Measurements from ENCODE around the gene STOM. TPM values are rescaled to one million over a fixed set of nuclear protein-coding genes. Genes with fewer than 3 reads are reported as not detected.
A peak's percentile ranks its signal among the peaks of the same experiment; 100 is the strongest.

Gene STOM
- total RNA-seq, 3 donors from 2014 or later (not counting 1 experiment from before 2014, with no cell fraction given) = 185 to 241 (median 189) TPM

GRCh38 chr9:121371495-121372061 is 1.5 kb upstream of the STOM start:
- Mint-ChIP-seq H3K4me1 (peaks cover 40 to 52% of the 10 kb centered on the region in 2 donors), H3K27ac (peak overlapping the region; percentile 93 to 94), H3K4me3 (peak overlapping the region; percentile 74), H3K36me3 (no peaks in the 10 kb centered on the region), H3K9me3 (peaks cover 0 to 3% of the 10 kb centered on the region in 2 donors), H3K27me3 (ENCODE audit: low read depth in 2 of 2) (no peaks in the 10 kb centered on the region)
- DNase-seq = no peak
- Histone ChIP-seq H3K4me3 (ENCODE audit: low read length) (no peak overlapping the region), H3K36me3 (ENCODE audit: control insufficient read depth, insufficient read depth, low read length) (peaks cover 1% of the 10 kb centered on the region), H3K27me3 (ENCODE audit: control insufficient read depth, insufficient read depth, low read length) (no peaks in the 10 kb centered on the region), H3K9me3 (ENCODE audit: control insufficient read depth, insufficient read depth, low read length) (no peaks in the 10 kb centered on the region), H3K27ac (ENCODE audit: low read length) (no peak overlapping the region), H3K4me1 (ENCODE audit: control insufficient read depth, insufficient read depth, low read length) (peaks cover 20% of the 10 kb centered on the region)
- no peak for TF ChIP-seq CTCF (IDR thresholded peaks at IDR 0.05)
- WGBS (ENCODE audit: insufficient coverage) = 89% methylated on average over 4 of the region's 4 CpGs
- intact Hi-C loops (cut with micrococcal nuclease) = no loop called here
- ATAC-seq = no peak

GRCh38 chr9:121368745-121369144 is 1.3 kb downstream of the STOM start:
- Histone ChIP-seq H3K9me3 (ENCODE audit: control insufficient read depth, insufficient read depth, low read length) (no peaks in the 10 kb centered on the region), H3K4me3 (ENCODE audit: low read length) (peak overlapping the region; percentile 88), H3K27me3 (ENCODE audit: control insufficient read depth, insufficient read depth, low read length) (no peaks in the 10 kb centered on the region), H3K4me1 (ENCODE audit: control insufficient read depth, insufficient read depth, low read length) (peaks cover 21% of the 10 kb centered on the region), H3K36me3 (ENCODE audit: control insufficient read depth, insufficient read depth, low read length) (peaks cover 18% of the 10 kb centered on the region), H3K27ac (ENCODE audit: low read length) (peak overlapping the region; percentile 75)
- intact Hi-C loops (cut with micrococcal nuclease) = loop anchor here (1.0 kb wide), 1 partner anchor 9 kb away; no protein-coding TSS in a partner anchor
- DNase-seq = peak; percentile 29 to 64
- Mint-ChIP-seq H3K4me1 (peaks cover 63 to 76% of the 10 kb centered on the region in 2 donors), H3K27me3 (ENCODE audit: low read depth in 2 of 2) (no peaks in the 10 kb centered on the region), H3K27ac (peak overlapping the region; percentile 93 to 94), H3K9me3 (peaks cover 0 to 3% of the 10 kb centered on the region in 2 donors), H3K36me3 (no peaks in the 10 kb centered on the region), H3K4me3 (peak overlapping the region; percentile 96)
- ATAC-seq = peak in 2 of 3 donors; percentile 8 to 30
- WGBS (ENCODE audit: insufficient coverage) = 16% methylated on average over 5 of the region's 8 CpGs
- TF ChIP-seq CTCF (IDR thresholded peaks at IDR 0.05) = no peak

- Mint-ChIP-seq H3K4me1 (peaks cover 70 to 81% of the 10 kb centered on the region in 2 donors), H3K27ac (peak overlapping the region; percentile 93 to 94), H3K9me3 (peaks cover 0 to 3% of the 10 kb centered on the region in 2 donors), H3K27me3 (ENCODE audit: low read depth in 2 of 2) (no peaks in the 10 kb centered on the region), H3K36me3 (no peaks in the 10 kb centered on the region), H3K4me3 (peak overlapping the region; percentile 96)
- intact Hi-C loops (cut with micrococcal nuclease) = loop anchor here (1.0 kb wide), 1 partner anchor 9 kb away; no protein-coding TSS in a partner anchor
- peak overlapping the region; percentile 75 for H3K27ac ChIP-seq (ENCODE audit: low read length)
- DNase-seq (no peak), ATAC-seq (no peak)
- no peak for TF ChIP-seq CTCF (IDR thresholded peaks at IDR 0.05)
- no peaks in the 10 kb centered on the region for H3K9me3 ChIP-seq (ENCODE audit: control insufficient read depth, insufficient read depth, low read length)
- peaks cover 18% of the 10 kb centered on the region for H3K36me3 ChIP-seq (ENCODE audit: control insufficient read depth, insufficient read depth, low read length)
- peak overlapping the region; percentile 88 for H3K4me3 ChIP-seq (ENCODE audit: low read length)
- no CpG with 5 or more reads among the region's 1 CpG for WGBS (ENCODE audit: insufficient coverage)
- peaks cover 21% of the 10 kb centered on the region for H3K4me1 ChIP-seq (ENCODE audit: control insufficient read depth, insufficient read depth, low read length)
- no peaks in the 10 kb centered on the region for H3K27me3 ChIP-seq (ENCODE audit: control insufficient read depth, insufficient read depth, low read length)
Observed at GRCh38 chr9:121368138-121368522, 1.9 kb downstream of the STOM start.

All from natural killer cell (primary cell).